ENCODE results near the gene KDM4B. TPM values are rescaled to one million over a fixed set of nuclear protein-coding genes. Genes with fewer than 3 reads are reported as not detected.

KDM4B gene
- polyA plus RNA-seq, 3 donors, result 6.4 to 22.7 (median 12.7) TPM

DNA sequence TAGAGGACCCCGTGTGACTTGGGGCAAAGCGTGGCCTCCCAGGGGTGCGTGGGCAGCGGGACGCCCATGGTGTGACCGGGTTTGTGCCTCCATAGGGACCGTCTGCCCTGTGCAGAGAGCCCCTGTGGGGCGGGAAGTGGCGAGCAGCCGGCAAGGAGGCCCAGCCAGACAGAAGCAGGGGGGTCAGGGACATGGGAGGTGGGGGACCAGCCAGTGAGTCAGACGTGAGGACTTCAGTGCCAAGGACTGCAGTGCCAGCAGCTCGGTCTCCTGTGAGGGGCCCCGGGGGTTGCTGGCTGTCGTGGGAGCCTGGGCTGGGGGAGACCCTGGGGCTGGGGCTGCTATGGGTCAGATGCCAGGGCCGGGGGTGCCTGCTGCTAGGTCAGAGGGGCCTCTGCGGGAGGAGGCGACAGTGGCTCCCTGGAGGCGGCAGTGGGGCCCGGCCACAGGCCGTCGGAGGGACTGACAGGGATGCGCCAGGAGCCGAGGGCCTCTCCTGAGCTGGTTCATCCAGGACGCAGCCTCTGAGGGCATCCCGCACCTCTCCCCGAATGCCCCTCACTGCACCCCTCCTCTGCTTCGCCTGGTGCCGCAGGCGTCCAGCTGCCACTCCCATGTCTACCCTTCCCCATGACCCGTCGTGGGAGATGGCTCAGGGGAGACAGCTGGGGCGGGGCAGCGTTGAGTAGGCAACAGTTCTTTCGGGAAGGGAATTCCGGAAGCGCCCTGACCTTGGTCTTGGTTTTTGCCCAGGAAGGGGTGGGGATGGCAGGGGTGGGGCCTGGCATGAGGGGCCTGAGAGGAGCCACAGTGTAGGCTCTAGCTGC, 80.0 kb downstream of the KDM4B start:
- H3K79me2 ChIP-seq (ENCODE audit: insufficient read depth, low read length), result no peaks in the 10 kb centered on the region
- Mint-ChIP-seq H3K4me3 (no peak overlapping the region), H3K9me3 (no peaks in the 10 kb centered on the region), H3K4me1 (no peaks in the 10 kb centered on the region), H3K27me3 (ENCODE audit: low read depth in 3 of 3) (peaks cover 0 to 1% (median 0%) of the 10 kb centered on the region in 3 donors), H3K27ac (no peak overlapping the region), H3K36me3 (peaks cover 39 to 50% of the 10 kb centered on the region in 2 donors)
- no peak for DNase-seq
- no peak overlapping the region for H2AFZ ChIP-seq (ENCODE audit: insufficient read depth, low read depth, low read length, poor library complexity, severe bottlenecking)
- no peaks in the 10 kb centered on the region for H3K4me1 ChIP-seq (ENCODE audit: control insufficient read depth in 1 of 2, insufficient read depth in 2 of 2, low read length in 2 of 2)
- no peaks in the 10 kb centered on the region for H3K9me3 ChIP-seq (replicated peaks in 1 of 2; ENCODE audit: control insufficient read depth in 1 of 2, insufficient read depth in 1 of 2, low read length in 2 of 2)
- no peak for TF ChIP-seq CTCF (IDR thresholded peaks at IDR 0.05)
- intact Hi-C loops (cut with micrococcal nuclease), result no loop called here
- no peaks in the 10 kb centered on the region for H3K27me3 ChIP-seq (ENCODE audit: control insufficient read depth in 2 of 2, insufficient read depth in 2 of 2, low read length in 2 of 2)
- H3K4me3 ChIP-seq (replicated peaks in 1 of 3; ENCODE audit: low read depth in 2 of 3, low read length in 3 of 3), result no peak overlapping the region
- peaks cover 92% of the 10 kb centered on the region for H4K20me1 ChIP-seq (ENCODE audit: insufficient read depth, low read length)
- WGBS (ENCODE audit: insufficient coverage), result 97% methylated on average over 30 of the region's 36 CpGs
- no peak overlapping the region for H3K9ac ChIP-seq (ENCODE audit: insufficient read depth, low read length, poor library complexity, severe bottlenecking)
- no peak overlapping the region for H3K27ac ChIP-seq (ENCODE audit: low read depth in 1 of 2, low read length in 2 of 2)
- H3K36me3 ChIP-seq (replicated peaks in 1 of 2; ENCODE audit: control insufficient read depth in 1 of 2, insufficient read depth in 2 of 2, low read length in 2 of 2), result peaks cover 41 to 59% of the 10 kb centered on the region in 2 donors
- H3K4me2 ChIP-seq (replicated peaks; ENCODE audit: extremely low read depth, low read length, poor library complexity, severe bottlenecking), result no peak overlapping the region

- 94% methylated on average over 8 of the region's 9 CpGs for WGBS (ENCODE audit: insufficient coverage)
- no peak overlapping the region for H3K27ac ChIP-seq (ENCODE audit: low read depth in 1 of 2, low read length in 2 of 2)
- Mint-ChIP-seq H3K9me3 (no peaks in the 10 kb centered on the region), H3K4me1 (no peaks in the 10 kb centered on the region), H3K4me3 (no peak overlapping the region), H3K27me3 (ENCODE audit: low read depth in 3 of 3) (peaks cover 0 to 1% (median 0%) of the 10 kb centered on the region in 3 donors), H3K27ac (no peak overlapping the region), H3K36me3 (peaks cover 43 to 57% of the 10 kb centered on the region in 2 donors)
- DNase-seq, result no peak
- H3K4me2 ChIP-seq (replicated peaks; ENCODE audit: extremely low read depth, low read length, poor library complexity, severe bottlenecking), result no peak overlapping the region
- H3K9ac ChIP-seq (ENCODE audit: insufficient read depth, low read length, poor library complexity, severe bottlenecking), result no peak overlapping the region
- H3K27me3 ChIP-seq (ENCODE audit: control insufficient read depth in 2 of 2, insufficient read depth in 2 of 2, low read length in 2 of 2), result no peaks in the 10 kb centered on the region
- no peaks in the 10 kb centered on the region for H3K79me2 ChIP-seq (ENCODE audit: insufficient read depth, low read length)
- no peaks in the 10 kb centered on the region for H3K4me1 ChIP-seq (ENCODE audit: control insufficient read depth in 1 of 2, insufficient read depth in 2 of 2, low read length in 2 of 2)
- H3K9me3 ChIP-seq (replicated peaks in 1 of 2; ENCODE audit: control insufficient read depth in 1 of 2, insufficient read depth in 1 of 2, low read length in 2 of 2), result no peaks in the 10 kb centered on the region
- H2AFZ ChIP-seq (ENCODE audit: insufficient read depth, low read depth, low read length, poor library complexity, severe bottlenecking), result no peak overlapping the region
- no peak for TF ChIP-seq CTCF (IDR thresholded peaks at IDR 0.05)
- peaks cover 41 to 64% of the 10 kb centered on the region in 2 donors for H3K36me3 ChIP-seq (replicated peaks in 1 of 2; ENCODE audit: control insufficient read depth in 1 of 2, insufficient read depth in 2 of 2, low read length in 2 of 2)
- peaks cover 94% of the 10 kb centered on the region for H4K20me1 ChIP-seq (ENCODE audit: insufficient read depth, low read length)
- intact Hi-C loops (cut with micrococcal nuclease), result no loop called here
- no peak overlapping the region for H3K4me3 ChIP-seq (replicated peaks in 1 of 3; ENCODE audit: low read depth in 2 of 3, low read length in 3 of 3)
Observed at GRCh38 chr19:5049561-5049960, 80.6 kb downstream of the KDM4B start.

All from CD14-positive monocyte (primary cell).